HG02763 (cell line): ENCODE results near the gene AADAC.
"Not testable (repeated sequence)": the region's sequence is repeated elsewhere in the genome, so short reads cannot be mapped to it uniquely, and the experiment has no call there.

Experiments
- ATAC-seq: cut with Tn5 transposase; IDR thresholded peaks from one replicate; pipeline ENCODE4 v1.9.1; 2021; ENCODE audit warnings: mild to moderate bottlenecking, moderate library complexity; ENCODE audit not compliant: unreplicated experiment

AADAC gene

DNA sequence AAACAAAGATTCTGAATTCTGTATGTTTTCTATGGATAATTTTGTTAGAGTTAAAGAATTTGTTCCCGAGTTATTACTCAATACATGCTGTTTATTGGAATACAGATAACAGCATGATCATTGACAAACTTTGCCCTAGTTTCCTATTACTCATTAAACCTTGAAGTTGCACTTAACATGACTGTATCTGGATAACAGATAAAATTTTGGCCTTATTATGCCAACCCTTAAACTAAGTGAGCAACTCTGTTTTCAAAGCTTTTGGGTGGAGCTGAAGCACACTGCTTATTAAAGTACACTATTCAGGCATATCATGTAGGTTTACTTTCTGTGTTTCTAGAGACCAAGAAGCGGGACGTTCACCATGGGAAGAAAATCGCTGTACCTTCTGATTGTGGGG, at the start of gene AADAC:
TSS of gene AADAC (plus strand) at position 318 of the 400 bp plus-strand sequence. CDS start at position 365, 47 bp downstream.
- ATAC-seq = no peak

- ATAC-seq = not testable (repeated sequence)
These were observed 49.2 kb upstream of the AADAC start for GRCh38 chr3:151764699-151765098.

DNA sequence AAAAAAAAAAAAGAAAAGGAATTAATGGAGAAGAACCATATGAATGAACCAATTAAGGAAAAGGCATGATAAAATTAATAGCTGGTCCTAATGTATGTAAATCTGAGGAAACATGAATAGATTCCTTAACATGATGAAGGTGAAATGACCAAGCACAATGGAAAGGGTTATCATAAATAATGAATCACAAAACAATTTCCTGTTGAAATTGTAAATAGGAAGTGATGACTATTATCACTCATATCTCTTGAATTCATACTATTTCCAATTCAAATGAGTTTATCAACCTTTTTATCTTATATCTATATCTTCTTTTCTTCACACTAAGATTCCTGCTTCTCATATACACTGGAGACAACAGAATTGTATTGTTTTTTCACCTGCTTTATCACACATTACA, 48.2 kb upstream of the AADAC start:
- ATAC-seq = no peak

DNA sequence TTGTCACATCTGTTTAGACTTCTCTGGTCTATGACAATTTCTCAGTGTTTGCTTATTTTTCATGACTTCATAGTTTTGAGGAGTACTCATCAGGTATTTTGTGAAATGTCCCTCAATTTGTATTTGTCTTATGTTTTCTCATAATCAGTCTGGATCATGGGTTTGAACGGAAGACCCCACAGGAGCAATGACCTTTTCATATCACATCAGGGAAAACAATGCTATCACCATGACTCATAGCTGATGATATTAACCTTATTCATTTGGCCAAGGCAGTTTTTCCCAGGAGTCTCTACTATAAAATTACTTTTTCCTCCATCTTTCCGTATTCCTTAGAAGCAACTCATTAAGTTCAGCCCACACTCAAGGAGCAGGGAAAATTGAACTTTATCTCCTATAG, 47.5 kb upstream of the AADAC start:
- no peak for ATAC-seq

DNA sequence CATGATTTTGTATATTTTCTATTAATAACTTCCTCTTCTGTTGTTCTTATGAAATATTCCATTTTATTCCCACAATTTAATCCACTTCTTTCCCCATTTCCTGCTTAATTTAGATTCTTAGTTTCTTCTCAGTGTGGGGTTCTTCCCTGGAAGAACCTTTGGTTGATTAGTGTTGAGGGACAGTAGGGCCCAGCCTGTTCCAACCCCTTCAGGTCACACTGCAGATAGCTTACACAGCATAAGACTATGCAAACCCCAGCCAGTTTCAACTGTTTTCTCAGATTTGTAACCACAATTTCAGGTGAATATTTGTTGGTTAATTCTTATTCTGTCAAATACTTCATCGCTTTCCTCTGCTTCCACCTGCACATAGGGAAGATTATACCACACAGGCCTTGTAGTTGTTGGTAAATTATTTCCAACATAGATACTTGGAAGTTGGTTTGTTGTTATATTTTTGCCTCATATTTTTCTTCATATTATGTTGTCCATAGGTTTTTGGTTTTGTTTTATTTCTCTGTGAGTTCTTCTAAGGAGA, 45.5 kb upstream of the AADAC start:
- ATAC-seq = no peak

DNA sequence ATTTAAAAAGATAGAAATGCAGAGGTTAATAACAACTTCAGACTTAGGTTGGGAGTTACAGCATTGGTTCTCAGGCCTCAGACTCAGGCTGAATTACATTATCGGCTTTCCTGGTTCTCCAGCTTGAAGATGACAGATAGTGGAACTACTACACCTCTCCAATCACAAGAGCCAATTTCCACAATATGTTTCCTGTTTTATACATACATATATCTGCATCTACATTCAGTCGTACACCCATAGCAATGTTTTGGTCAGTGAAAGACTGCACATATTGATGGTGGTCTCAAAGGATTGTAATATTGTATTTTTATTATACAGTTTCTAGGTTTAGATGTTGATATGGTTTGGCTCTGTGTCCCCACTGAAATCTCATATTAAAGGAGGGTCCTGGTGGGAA, 44.7 kb upstream of the AADAC start:
- ATAC-seq = no peak

DNA sequence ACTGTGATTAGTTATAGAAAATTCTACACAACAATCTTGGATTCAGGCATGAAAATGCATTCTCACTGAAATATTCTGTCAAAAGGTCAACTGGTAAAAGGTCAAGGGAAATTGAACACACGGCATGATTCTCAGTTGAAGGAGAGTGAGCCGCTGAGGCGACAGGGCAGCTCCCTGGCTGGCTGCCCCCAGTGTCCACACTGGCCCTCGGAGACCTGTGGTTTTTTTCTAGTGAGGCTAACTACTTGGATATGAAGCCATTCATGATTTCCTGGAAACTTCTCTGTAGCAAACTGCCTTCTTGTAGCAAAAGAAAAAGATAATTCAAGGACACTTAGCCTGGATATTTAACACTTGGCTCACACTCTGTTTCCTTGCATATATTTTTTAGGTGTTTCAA, 43.0 kb upstream of the AADAC start:
- no peak for ATAC-seq

- ATAC-seq = no peak
These were observed 41.0 kb upstream of the AADAC start for GRCh38 chr3:151772825-151773480.

DNA sequence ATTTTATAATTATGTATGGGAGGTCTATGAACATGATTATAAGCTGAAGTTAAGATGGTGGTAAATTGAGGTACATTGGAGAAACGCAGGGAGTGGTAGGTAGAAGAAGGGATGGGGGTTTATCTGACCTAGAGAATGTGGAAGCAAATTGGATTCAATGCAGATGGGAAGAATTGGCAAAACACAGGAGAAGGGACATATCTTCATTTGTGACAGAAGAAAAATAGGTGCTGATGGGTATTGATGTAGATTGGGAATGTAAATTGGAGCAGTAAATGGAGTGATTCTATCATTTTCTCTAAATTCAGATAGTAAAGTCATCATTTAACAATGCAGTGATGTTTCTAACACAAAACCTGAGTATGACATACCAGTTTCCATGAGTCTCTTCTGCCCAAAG, 39.7 kb upstream of the AADAC start:
- no peak for ATAC-seq

- ATAC-seq = no peak
These were observed 39.0 kb upstream of the AADAC start for GRCh38 chr3:151774910-151775309.

DNA sequence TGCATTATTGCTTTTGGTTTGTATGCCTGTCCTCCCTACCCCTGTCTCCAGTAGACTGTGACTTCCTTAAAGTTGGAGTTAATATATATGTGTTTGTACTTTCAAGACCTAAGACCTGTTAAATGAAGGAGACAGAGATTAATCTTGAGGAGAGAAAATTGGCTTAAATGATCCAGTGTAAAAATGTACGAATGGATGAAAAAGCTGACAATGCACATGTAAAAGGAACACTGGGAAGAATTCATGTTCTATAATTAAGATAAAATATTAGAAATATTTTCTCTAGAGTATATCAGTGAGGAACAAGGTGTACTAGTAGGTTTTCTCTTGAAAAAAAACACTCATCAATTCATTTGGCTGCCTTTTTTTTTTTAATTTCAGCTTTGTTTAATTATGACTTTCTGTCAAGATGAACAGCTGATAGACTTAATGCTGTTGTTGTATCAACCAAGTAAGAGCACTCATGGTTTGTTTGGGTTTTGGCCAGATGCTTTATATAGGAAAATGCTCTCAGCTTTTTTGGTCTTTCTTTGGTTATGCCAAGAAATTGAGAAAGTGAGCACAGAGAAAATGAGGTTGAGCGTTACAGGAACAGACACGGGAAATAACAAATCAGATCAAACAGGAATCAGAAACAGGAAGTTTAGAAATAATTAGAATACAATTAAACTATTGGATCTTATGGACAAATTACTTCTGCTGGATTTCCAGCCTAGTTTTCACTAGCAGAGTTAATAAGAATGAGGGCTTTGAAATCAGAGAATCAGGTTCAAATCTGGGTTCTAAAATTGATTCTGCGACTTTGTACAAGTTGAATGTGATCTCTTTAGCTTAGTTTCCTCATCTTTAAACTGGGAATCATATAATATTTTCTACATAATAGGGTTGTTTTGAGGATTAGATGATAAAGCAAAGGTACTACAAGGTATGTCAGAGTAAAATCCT, 38.3 kb upstream of the AADAC start:
- ATAC-seq = no peak

DNA sequence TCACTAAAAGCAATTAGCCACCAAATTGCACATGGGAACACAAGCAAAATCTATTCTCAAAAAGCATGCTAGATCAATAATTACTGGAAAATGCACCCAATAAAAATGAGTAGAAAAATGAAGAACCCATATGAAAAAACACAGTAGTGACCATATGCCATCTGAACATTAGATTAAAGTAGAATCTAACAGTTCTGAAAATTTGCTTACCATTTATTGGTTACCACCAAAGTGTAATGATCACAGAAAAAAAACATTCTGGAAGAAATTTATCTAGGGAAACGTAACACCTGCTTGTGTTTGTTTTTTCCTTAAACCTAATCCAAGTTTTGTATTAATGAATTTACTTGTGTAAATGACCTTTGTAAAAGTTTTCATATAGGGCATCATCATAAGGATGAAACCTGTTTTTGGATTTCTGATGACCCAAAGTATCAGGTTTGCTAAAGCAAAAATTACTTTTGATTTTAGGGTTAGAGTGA, 37.6 kb upstream of the AADAC start:
- ATAC-seq = no peak

- no peak for ATAC-seq
These were observed 36.0 kb upstream of the AADAC start for GRCh38 chr3:151777880-151778279.

DNA sequence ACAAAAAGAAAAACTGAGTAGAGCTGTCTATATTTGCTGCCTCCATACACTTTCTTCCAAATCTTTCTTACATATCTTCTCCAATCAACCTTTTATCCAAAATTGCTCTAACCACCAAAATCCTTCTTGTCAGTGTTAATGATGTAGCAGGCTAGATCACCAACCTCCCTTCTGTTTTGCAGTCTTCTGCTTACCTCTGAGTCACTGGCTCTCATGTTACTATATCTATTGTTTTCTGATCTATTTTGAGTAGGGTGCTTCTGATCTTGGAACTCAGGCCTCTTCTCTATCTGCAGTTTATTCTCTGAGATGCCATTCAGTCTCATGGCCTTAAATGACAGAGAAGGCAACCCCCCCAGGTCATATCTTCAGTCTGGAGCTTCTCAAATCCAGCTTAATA, 26.3 kb upstream of the AADAC start:
- ATAC-seq = no peak

- no peak for ATAC-seq
These were observed 25.5 kb upstream of the AADAC start for GRCh38 chr3:151788401-151788800.

- ATAC-seq = no peak
These were observed 24.0 kb upstream of the AADAC start for GRCh38 chr3:151789853-151790463.

DNA sequence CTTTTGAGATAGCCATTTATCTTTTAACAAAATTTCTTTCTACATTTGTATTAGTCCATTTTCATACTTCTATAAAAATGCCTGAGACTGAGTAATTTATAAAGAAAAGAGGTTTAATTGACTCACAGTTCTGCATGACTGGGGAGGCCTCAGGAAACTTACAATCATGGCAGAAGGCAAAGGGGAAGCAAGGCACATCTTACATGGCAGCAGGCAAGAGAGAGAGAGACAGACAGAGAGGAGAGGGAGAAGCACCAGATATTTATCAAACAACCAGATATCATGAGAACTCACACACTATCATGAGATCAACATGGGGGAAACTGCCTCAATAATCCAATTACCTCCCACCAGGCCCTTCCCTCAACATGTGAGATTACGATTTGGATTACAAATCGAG, 23.2 kb upstream of the AADAC start:
- ATAC-seq = not testable (repeated sequence)

GRCh38 chr3:151792411-151792810, 21.5 kb upstream of the AADAC start:
- no peak for ATAC-seq

DNA sequence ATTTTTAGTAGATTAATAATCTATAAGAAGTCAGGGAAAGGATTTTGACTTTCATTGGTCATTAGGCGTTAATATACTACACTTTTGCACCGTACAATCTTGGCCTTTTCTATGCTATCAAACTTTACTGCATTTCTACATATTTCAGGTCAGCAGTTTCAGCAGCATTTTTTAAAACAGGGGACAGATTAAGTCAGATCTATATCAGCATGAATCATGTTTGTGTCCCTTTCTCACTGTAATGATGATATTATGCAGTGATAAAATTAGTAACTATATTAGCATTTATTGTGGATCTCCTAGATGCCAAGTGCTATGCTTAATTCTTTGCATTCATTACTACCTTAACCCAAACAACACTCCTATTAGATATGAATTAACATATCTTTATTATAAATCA, 20.3 kb upstream of the AADAC start:
- no peak for ATAC-seq

GRCh38 chr3:151794080-151794479, 19.8 kb upstream of the AADAC start:
- no peak for ATAC-seq

- no peak for ATAC-seq
These were observed 18.6 kb upstream of the AADAC start for GRCh38 chr3:151795276-151795675.
